HCT116 (cell line): ENCODE data around the gene TGFBR1. TPM values are rescaled to one million over a fixed set of nuclear protein-coding genes. Genes with fewer than 3 reads are reported as not detected.

Experiments used
- ATAC-seq: fragments of 200-7000 bp; cut with Tn5 transposase; 2 replicates; pipeline ENCODE4 v1.9.1; 2020; ENCODE audit warnings: mild to moderate bottlenecking, moderate library complexity
- BruUV-seq: library from RNA; stranded (reverse); fragments of 400-500 nt; replicated peaks from 2 replicates; lab custom pipeline; 2021; lab: Mats Ljungman, UMichigan
- CTCF ChIA-PET: fragments of 300-600 bp; sonication (Branson Sonifier 250); formaldehyde crosslinking; loops from one replicate; lab custom pipeline; 2021; ENCODE audit warnings: antibody characterized with exemption; lab: Charles Lee
- POLR2A ChIA-PET: fragments of 300-600, 350-600 bp; sonication (Branson Sonifier 250); formaldehyde crosslinking; loops from one replicate; lab custom pipeline; 2021; ENCODE audit warnings: antibody characterized with exemption; lab: Charles Lee
- RAD21 ChIA-PET, 2 experiments: fragments of 300-600 bp; sonication (Branson Sonifier 250); formaldehyde crosslinking; loops; one replicate each; lab custom pipeline; 2023; ENCODE audit warnings: low total read pairs in 2 of 2; ENCODE audit not compliant: uncharacterized antibody in 2 of 2, unreplicated experiment in 2 of 2, low non-redundant PET in 1 of 2; lab: Charles Lee
- DNase-seq: peaks from one replicate; pipeline ENCODE4 v3.0.0-alpha.2; 2010; ENCODE audit warnings: low read depth, low spot score
- H2AFZ ChIP-seq: fragments of 200-600 bp; shearing (Covaris generic), sonication (generic); 2 replicates; pipeline ENCODE4 v1.6.1; 2017; ENCODE audit warnings: low read depth, mixed run types, mixed read lengths, antibody characterized with exemption, low read length; ENCODE audit not compliant: poor library complexity, severe bottlenecking
- H3K27ac ChIP-seq: 2 replicates; pipeline ENCODE4 v1.5.1; 2012; ENCODE audit warnings: low read depth, low read length
- H3K27me3 ChIP-seq: fragments of 200-600 bp; sonication (generic); 2 replicates; pipeline ENCODE4 v1.6.1; 2016; ENCODE audit warnings: mixed run types, low read length, mixed read lengths; ENCODE audit not compliant: insufficient read depth
- H3K36me3 ChIP-seq, 2 experiments: fragments of 200-500 bp in 1 of 2; fragments of 200-600 bp in 1 of 2; sonication (Bioruptor generic) in 1 of 2; sonication (generic) in 1 of 2; 2 replicates each; pipeline versions ENCODE4 v1.5.1 to v1.6.1; 2014 to 2016; ENCODE audit warnings: low read length in 2 of 2, inconsistent platforms in 1 of 2, mixed read lengths in 1 of 2, mixed run types in 1 of 2; ENCODE audit not compliant: insufficient read depth in 2 of 2, control insufficient read depth in 1 of 2
- H3K4me1 ChIP-seq, 2 experiments: fragments of 200-600 bp in 1 of 2; sonication (generic) in 1 of 2; 2 replicates each; pipeline versions ENCODE4 v1.5.1 to v1.6.1; 2012 to 2017; ENCODE audit warnings: low read length in 2 of 2, inconsistent platforms in 1 of 2, mild to moderate bottlenecking in 1 of 2, mixed read lengths in 1 of 2, mixed run types in 1 of 2, moderate library complexity in 1 of 2; ENCODE audit not compliant: insufficient read depth in 2 of 2, control insufficient read depth in 1 of 2
- H3K4me2 ChIP-seq: fragments of 200-600 bp; sonication (generic); 2 replicates; pipeline ENCODE4 v1.6.1; 2017; ENCODE audit warnings: mixed run types, low read length, mixed read lengths
- H3K4me3 ChIP-seq, 2 experiments: fragments of 200-600 bp in 1 of 2; sonication (generic) in 1 of 2; replicated peaks in 1 of 2; 2 replicates each; pipeline ENCODE4 v1.5.1; 2011 to 2016; ENCODE audit warnings: low read length in 2 of 2, control low read depth in 1 of 2, low read depth in 1 of 2, mild to moderate bottlenecking in 1 of 2, mixed read lengths in 1 of 2, mixed run types in 1 of 2
- H3K79me2 ChIP-seq: fragments of 200-600 bp; sonication (generic); 2 replicates; pipeline ENCODE4 v1.6.1; 2017; ENCODE audit warnings: mild to moderate bottlenecking, mixed run types, low read length, moderate library complexity, mixed read lengths; ENCODE audit not compliant: insufficient read depth
- H3K9ac ChIP-seq: fragments of 200-600 bp; sonication (generic); 2 replicates; pipeline ENCODE4 v1.6.1; 2016; ENCODE audit warnings: low read length, mixed read lengths
- H3K9me2 ChIP-seq: fragments of 200-600 bp; sonication (generic), shearing (Covaris generic); 2 replicates; pipeline ENCODE4 v1.6.1; 2017; ENCODE audit warnings: mixed run types, mild to moderate bottlenecking, moderate library complexity; ENCODE audit not compliant: insufficient read depth
- H3K9me3 ChIP-seq, 2 experiments: fragments of 200-500 bp in 1 of 2; fragments of 200-600 bp in 1 of 2; sonication (Bioruptor generic) in 1 of 2; sonication (generic) in 1 of 2; 2 replicates each; pipeline ENCODE4 v1.6.1; 2014 to 2017; ENCODE audit warnings: low read length in 2 of 2, mixed read lengths in 2 of 2, inconsistent platforms in 1 of 2, low read depth in 1 of 2, mild to moderate bottlenecking in 1 of 2, mixed run types in 1 of 2, moderate library complexity in 1 of 2; ENCODE audit not compliant: control insufficient read depth in 1 of 2, insufficient read depth in 1 of 2
- H4K20me1 ChIP-seq: fragments of 200-600 bp; sonication (generic), shearing (Covaris generic); 2 replicates; pipeline ENCODE4 v1.6.1; 2017; ENCODE audit warnings: mixed run types, mild to moderate bottlenecking, moderate library complexity; ENCODE audit not compliant: insufficient read depth
- CBX3 ChIP-seq: IDR thresholded peaks from 2 replicates; pipeline ENCODE4 v1.6.1; 2012; ENCODE audit warnings: low read depth
- CEBPB ChIP-seq: IDR thresholded peaks from 2 replicates; pipeline ENCODE4 v1.6.1; 2012; ENCODE audit warnings: low read depth
- EGR1 ChIP-seq: IDR thresholded peaks from 2 replicates; pipeline ENCODE4 v1.6.1; 2012; ENCODE audit warnings: low read depth
- EZH2 ChIP-seq: fragments of 200-600 bp; sonication (generic); IDR thresholded peaks from 2 replicates; pipeline ENCODE4 v1.6.1; 2017; ENCODE audit warnings: antibody characterized with exemption, mixed run types
- EZH2phosphoT487 ChIP-seq: fragments of 200-600 bp; IDR thresholded peaks from 2 replicates; pipeline ENCODE4 v1.6.1; 2018; ENCODE audit warnings: antibody characterized with exemption, borderline replicate concordance
- JUND ChIP-seq: IDR thresholded peaks from 2 replicates; pipeline ENCODE4 v1.6.1; 2012
- POLR2A ChIP-seq: IDR thresholded peaks from 2 replicates; pipeline ENCODE4 v1.7.0; 2011; ENCODE audit warnings: borderline replicate concordance; ENCODE audit not compliant: insufficient read depth, insufficient read length; ENCODE audit errors: extremely low read depth
- POLR2AphosphoS5 ChIP-seq: IDR thresholded peaks from 2 replicates; pipeline ENCODE4 v1.6.1; 2011; ENCODE audit warnings: mild to moderate bottlenecking, low read depth, low read length, moderate library complexity
- RAD21 ChIP-seq: IDR thresholded peaks from 2 replicates; pipeline ENCODE4 v1.6.1; 2012; ENCODE audit warnings: low read depth, mild to moderate bottlenecking
- SP1 ChIP-seq: IDR thresholded peaks from 2 replicates; pipeline ENCODE4 v1.6.1; 2012; ENCODE audit warnings: low read depth
- TCF7L2 ChIP-seq: IDR thresholded peaks from 2 replicates; pipeline ENCODE4 v1.7.0; 2011; ENCODE audit warnings: borderline replicate concordance, inconsistent platforms; ENCODE audit not compliant: insufficient read depth, insufficient read length; ENCODE audit errors: extremely low read depth
- ZFX ChIP-seq: fragments of 450-650 bp; IDR thresholded peaks from 2 replicates; pipeline ENCODE4 v1.6.1; 2017
- intact Hi-C: fragments of 100-400 bp; cut with micrococcal nuclease; formaldehyde crosslinking; loops from 2 replicates; pipeline ENCODE4 v1.10.0; 2022
- total RNA-seq: library from RNA; stranded (reverse); gene quantifications from one replicate; pipeline ENCODE4 v1.2.1, GENCODE V29; 2021; ENCODE audit not compliant: unreplicated experiment
- TF ChIP-seq, protein P1 (sequence below): IDR thresholded peaks from 2 replicates; pipeline ENCODE4 v1.6.1; 2011; ENCODE audit warnings: mild to moderate bottlenecking, low read length, moderate library complexity; ENCODE audit not compliant: insufficient replicate concordance; ENCODE audit errors: extremely low read depth

Gene TGFBR1
- total RNA-seq, 1 experiment from 2014 or later = 26.6 TPM

DNA sequence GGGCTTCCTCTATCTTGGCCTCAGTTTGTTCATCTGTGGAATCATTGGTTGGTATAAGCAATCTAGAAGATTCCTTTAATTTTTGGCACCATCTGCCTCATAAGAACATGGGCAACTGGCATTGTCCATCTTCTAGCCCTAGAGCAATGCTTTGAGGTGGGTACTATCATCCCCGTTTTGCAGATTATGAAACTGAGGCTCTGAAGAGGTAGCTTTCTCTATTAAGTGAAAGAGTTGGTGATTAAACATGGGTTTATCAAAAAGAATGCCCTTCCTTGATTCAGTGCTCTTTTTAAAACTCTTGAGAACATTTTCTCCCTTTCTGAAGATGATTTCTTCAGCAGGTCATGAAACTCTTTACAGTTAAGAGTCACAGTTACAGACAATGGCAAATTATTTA, 42.4 kb upstream of the TGFBR1 start:
- CTCF ChIA-PET = no interaction called here
- no TSS peak for BruUV-seq
- POLR2A ChIA-PET = no interaction called here

DNA sequence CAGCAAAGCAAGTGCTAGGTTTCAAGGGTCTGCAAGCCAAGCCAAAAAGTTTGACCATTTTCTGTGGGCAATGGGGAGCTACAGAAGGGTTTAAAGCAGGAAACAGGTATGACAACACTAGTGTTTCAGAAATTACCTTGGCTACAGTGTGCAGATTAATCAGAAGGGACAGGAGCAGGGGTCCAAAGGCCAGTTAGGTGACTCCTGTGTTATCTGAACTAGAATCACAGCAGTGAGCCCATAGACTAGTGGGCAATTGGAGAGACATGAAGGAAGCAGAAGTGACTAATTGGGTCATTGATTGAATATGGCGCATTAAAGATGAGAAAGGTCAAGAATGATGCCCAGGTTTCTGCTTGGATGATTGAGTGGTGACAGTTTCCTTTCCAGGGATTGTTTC, 41.4 kb upstream of the TGFBR1 start:
- POLR2A ChIA-PET = no interaction called here
- H3K79me2 ChIP-seq = no peaks in the 10 kb centered on the region
- H3K4me3 ChIP-seq = no peak overlapping the region
- no peaks in the 10 kb centered on the region for H3K9me2 ChIP-seq
- H3K9ac ChIP-seq = no peak overlapping the region
- no peaks in the 10 kb centered on the region for H3K36me3 ChIP-seq
- no peak overlapping the region for H2AFZ ChIP-seq
- no peak overlapping the region for H3K4me2 ChIP-seq
- TF ChIP-seq CEBPB (no peak), SP1 (no peak), EZH2phosphoT487 (no peak), ZFX (no peak), EZH2 (no peak), POLR2A (no peak), JUND (no peak), CBX3 (no peak), RAD21 (no peak), EGR1 (no peak), POLR2AphosphoS5 (no peak), TCF7L2 (no peak)
- TF ChIP-seq, protein P1, sequence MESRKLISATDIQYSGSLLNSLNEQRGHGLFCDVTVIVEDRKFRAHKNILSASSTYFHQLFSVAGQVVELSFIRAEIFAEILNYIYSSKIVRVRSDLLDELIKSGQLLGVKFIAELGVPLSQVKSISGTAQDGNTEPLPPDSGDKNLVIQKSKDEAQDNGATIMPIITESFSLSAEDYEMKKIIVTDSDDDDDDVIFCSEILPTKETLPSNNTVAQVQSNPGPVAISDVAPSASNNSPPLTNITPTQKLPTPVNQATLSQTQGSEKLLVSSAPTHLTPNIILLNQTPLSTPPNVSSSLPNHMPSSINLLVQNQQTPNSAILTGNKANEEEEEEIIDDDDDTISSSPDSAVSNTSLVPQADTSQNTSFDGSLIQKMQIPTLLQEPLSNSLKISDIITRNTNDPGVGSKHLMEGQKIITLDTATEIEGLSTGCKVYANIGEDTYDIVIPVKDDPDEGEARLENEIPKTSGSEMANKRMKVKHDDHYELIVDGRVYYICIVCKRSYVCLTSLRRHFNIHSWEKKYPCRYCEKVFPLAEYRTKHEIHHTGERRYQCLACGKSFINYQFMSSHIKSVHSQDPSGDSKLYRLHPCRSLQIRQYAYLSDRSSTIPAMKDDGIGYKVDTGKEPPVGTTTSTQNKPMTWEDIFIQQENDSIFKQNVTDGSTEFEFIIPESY = no peak
- H3K27me3 ChIP-seq = peaks cover 18% of the 10 kb centered on the region
- H3K9me3 ChIP-seq = no peaks in the 10 kb centered on the region
- no peak for DNase-seq
- RAD21 ChIA-PET = no interaction called here
- CTCF ChIA-PET = no interaction called here
- no TSS peak for BruUV-seq
- H4K20me1 ChIP-seq = no peaks in the 10 kb centered on the region
- intact Hi-C loops = no loop called here
- ATAC-seq = no peak
- H3K27ac ChIP-seq = no peak overlapping the region
- H3K4me1 ChIP-seq = no peaks in the 10 kb centered on the region

More for the DNA sequence above, 42.4 kb upstream of the TGFBR1 start:
- TF ChIP-seq, protein P1 = no peak
- TF ChIP-seq EGR1 (no peak), POLR2A (no peak), RAD21 (no peak), SP1 (no peak)
- no peaks in the 10 kb centered on the region for H3K36me3 ChIP-seq
- H3K4me2 ChIP-seq = no peak overlapping the region
- H3K4me1 ChIP-seq = no peaks in the 10 kb centered on the region
- no peaks in the 10 kb centered on the region for H3K9me3 ChIP-seq
- no peak for ATAC-seq
- no peak overlapping the region for H3K4me3 ChIP-seq
- H3K79me2 ChIP-seq = no peaks in the 10 kb centered on the region
- peaks cover 20% of the 10 kb centered on the region for H3K27me3 ChIP-seq
- no peaks in the 10 kb centered on the region for H4K20me1 ChIP-seq
- H3K9me2 ChIP-seq = no peaks in the 10 kb centered on the region
- no peak overlapping the region for H3K9ac ChIP-seq
- H3K27ac ChIP-seq = no peak overlapping the region
- RAD21 ChIA-PET = no interaction called here
- intact Hi-C loops = no loop called here
- no peak for DNase-seq
- no peak overlapping the region for H2AFZ ChIP-seq
